ENCODE measurements around the gene IL27RA. TPM values are rescaled to one million over a fixed set of nuclear protein-coding genes. Genes with fewer than 3 reads are reported as not detected.

The IL27RA gene
- total RNA-seq, result 1.1 TPM in 2 replicates

GRCh38 chr19:14031719-14032480 lies at the start of gene IL27RA:
IL27RA (plus strand) TSS chr19:14031762; CDS start chr19:14031873, 111 bp downstream.

GRCh38 chr19:14006085-14006765 lies 25.3 kb upstream of the IL27RA start, which contains the start of gene RFX1:
RFX1 (minus strand) TSS chr19:14006320; CDS start chr19:13993843, 12,477 bp downstream.

GRCh38 chr19:14027856-14028450 lies 3.6 kb upstream of the IL27RA start, which contains the start of gene RLN3:
RLN3 (plus strand) TSS chr19:14028148; CDS start chr19:14028205, 57 bp downstream.

DNA sequence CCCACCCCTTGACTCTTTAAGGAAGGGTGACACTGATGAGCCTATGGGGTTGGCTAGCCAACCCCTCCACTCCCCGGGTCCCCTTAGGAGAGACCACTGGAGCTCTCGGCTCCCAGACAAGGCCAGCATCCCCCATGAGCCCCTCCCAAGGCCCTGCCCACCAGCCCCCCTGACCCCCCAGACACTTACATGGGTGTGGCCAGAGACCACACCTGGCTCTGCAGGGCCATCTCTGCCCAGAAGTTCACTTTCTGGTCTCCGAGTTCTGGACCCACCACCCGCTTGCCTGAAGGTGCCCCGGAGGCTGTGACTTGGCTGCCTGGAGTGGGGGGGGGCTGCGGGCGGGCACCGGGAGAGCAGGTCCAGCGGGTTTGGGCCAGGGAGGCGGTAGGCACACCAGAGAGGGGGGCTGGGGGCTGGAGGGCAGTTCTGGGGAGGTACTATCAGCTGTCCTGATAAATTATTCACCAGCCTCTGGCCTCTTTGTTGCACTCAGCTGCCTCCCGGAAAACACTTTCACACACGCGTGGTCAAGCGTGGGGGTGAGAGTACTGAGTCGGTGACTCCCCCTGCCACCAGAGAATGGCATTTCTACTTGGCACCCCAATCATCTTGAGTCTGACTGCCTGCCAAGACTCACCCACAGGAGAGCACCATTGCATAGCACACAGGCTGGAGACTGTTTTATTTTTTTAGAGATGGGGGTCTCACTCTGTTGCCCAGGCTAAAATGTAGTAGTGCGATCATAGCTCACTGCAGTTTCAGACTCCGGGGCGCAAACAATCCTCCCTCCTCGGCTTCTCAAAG lies 30.4 kb downstream of the IL27RA start, which contains the start of gene PALM3:
Gene PALM3, minus strand, starts transcription at position 326 of the 807 bp plus-strand sequence. Its CDS starts 96 bp downstream, at position 230.

DNA sequence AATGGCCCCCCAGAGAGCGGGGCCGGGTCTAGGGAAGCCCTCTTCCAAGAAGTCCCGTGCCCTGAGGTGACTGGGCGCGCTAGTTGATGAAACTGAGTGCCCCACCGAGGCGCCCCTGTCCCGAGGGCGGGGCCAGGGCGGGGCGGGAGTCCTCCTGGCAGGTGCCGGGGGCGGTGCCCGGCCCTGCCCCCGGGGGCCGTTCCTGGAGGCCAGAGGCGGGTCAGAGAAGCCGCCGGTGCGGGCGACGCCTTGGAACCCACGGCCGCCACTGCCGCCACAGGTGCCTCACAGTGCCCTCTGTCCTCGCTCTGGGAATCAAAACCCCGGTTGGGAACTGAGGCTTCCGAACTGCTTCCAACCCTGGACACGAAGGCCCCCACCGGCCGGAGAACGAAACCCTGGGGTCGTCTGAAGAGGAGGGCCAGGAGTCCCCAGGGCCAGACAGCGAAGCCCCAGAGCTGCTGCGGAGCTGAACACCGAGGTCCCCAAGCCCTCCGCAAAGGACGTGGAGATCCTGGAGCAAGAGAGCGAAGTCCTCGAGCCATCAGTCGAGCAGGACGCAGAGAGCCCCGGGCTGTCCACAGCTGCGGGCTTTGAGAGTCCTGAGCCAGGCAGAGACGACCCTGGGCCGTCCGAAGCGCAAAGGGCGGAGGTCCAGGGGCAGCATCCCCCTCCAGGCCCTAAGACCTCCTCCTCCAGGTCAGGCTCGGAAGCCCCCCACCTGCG lies 41.1 kb downstream of the IL27RA start, which contains the start of gene MISP3:
Gene MISP3, plus strand, starts transcription at position 252 of the 726 bp plus-strand sequence. CDS start 524 bp downstream, outside the sequence.

GRCh38 chr19:14085309-14085995 lies 53.9 kb downstream of the IL27RA start, which contains the start of gene C19orf67:
C19orf67 (minus strand) TSS chr19:14085783; CDS start chr19:14085627, 156 bp downstream.

DNA sequence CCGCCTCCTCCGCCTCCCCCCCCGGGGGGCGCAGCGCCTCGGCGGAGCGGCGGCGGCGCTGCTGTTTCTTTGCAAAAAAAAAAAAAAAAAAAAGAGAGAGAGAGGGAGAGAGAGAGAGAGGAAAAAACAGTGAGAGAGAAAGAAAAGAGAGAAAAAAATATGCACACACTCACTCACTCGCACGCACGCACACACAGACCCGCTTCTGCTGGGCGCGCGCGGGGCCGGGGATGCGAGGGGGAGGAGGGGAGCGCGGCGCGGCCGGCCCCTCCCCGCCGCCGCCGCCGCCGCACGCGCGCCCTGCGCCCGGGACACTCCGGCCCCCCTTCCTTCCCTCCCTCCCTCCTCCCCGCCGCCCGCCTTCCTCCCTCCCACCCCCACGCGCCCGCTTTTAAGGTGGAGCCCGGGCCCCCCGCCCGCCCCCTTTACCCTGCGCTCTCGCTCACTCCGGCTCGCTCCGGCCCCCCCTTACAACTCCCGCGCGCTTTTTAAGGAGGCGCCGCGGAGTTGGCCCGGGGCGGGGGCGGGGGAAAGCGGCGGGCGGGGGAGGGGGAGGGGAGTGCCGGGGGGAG lies 59.0 kb downstream of the IL27RA start, which contains the start of gene SAMD1:
Gene SAMD1, minus strand, starts transcription at position 243 of the 572 bp plus-strand sequence.

Other genes starting within 250 kb of the IL27RA start
- 3.2 and 8.3 TPM in 2 replicates for gene ZSWIM4, start 236.3 kb upstream of the IL27RA start, total RNA-seq
- gene NANOS3, start 154.6 kb upstream of the IL27RA start, total RNA-seq, result not detected in 2 replicates
- 0.18 and 0.49 TPM in 2 replicates for gene BRME1, start 125.6 kb upstream of the IL27RA start, total RNA-seq
- 16.6 and 16.8 TPM in 2 replicates for gene CC2D1A, start 125.6 kb upstream of the IL27RA start, total RNA-seq
- gene PODNL1, start 93.3 kb upstream of the IL27RA start, total RNA-seq, result 0.36 TPM in 1 of 2 replicates, not detected in the other
- gene DCAF15, start 79.3 kb upstream of the IL27RA start, total RNA-seq, result 16.2 and 20.9 TPM in 2 replicates
- 2.0 and 4.9 TPM in 2 replicates for gene RFX1, start 25.4 kb upstream of the IL27RA start, total RNA-seq
- not detected in 2 replicates for gene RLN3, start 3.6 kb upstream of the IL27RA start, total RNA-seq
- 0.54 TPM in 1 of 2 replicates, not detected in the other for gene PALM3, start 30.3 kb downstream of the IL27RA start, total RNA-seq
- gene MISP3, start 41.0 kb downstream of the IL27RA start, total RNA-seq, result 0.65 TPM in 1 of 2 replicates, not detected in the other
- not detected in 2 replicates for gene C19orf67, start 54.0 kb downstream of the IL27RA start, total RNA-seq
- 33.2 and 49.4 TPM in 2 replicates for gene SAMD1, start 59.0 kb downstream of the IL27RA start, total RNA-seq
- 59.8 and 75.0 TPM in 2 replicates for gene PRKACA, start 86.0 kb downstream of the IL27RA start, total RNA-seq
- 5.7 and 19.5 TPM in 2 replicates for gene ASF1B, start 104.8 kb downstream of the IL27RA start, total RNA-seq
- gene ADGRL1, start 174.4 kb downstream of the IL27RA start, total RNA-seq, result 7.6 and 9.1 TPM in 2 replicates